ENCODE results near the gene PHTF2. TPM values are rescaled to one million over a fixed set of nuclear protein-coding genes. Genes with fewer than 3 reads are reported as not detected.

Gene PHTF2
- total and polyA plus RNA-seq, 2 of the 4 experiments (the other 2 are of a cell fraction), result 28.3 to 69.9 TPM

GRCh38 chr7:77831953-77832352, 33.4 kb downstream of the PHTF2 start:
- Histone ChIP-seq H2BK15ac (ENCODE audit: low read depth, low read length) (no peak overlapping the region; the same call in 2 of the 3 replicates), H3K27me3 (ENCODE audit: control insufficient read depth, insufficient read depth, low read length) (no peaks in the 10 kb centered on the region), H2AFZ (replicated peaks; ENCODE audit: low read length, poor library complexity) (no peak overlapping the region), H4K91ac (ENCODE audit: insufficient read depth, low read depth, low read length) (peak overlapping the region; percentile 41; the same call in 1 of the 2 replicates), H4K5ac (ENCODE audit: low read depth, low read length) (no peak overlapping the region), H4K20me1 (ENCODE audit: insufficient read depth, low read length) (peaks cover 4% of the 10 kb centered on the region; the same call in 1 of the 2 replicates), H3K4me2 (ENCODE audit: low read depth, low read length) (no peak overlapping the region), H3K4me3 (ENCODE audit: insufficient read depth, low read depth, low read length) (no peak overlapping the region), H3K27ac (ENCODE audit: insufficient read depth, low read length) (no peak overlapping the region), H2BK120ac (ENCODE audit: low read depth, low read length) (no peak overlapping the region), H3K14ac (replicated peaks; ENCODE audit: low read depth, low read length) (no peak overlapping the region), H2BK5ac (ENCODE audit: low read depth, low read length, poor library complexity, severe bottlenecking) (no peak overlapping the region), H3K4ac (ENCODE audit: low read depth, low read length) (no peak overlapping the region), H2BK20ac (ENCODE audit: low read depth, low read length) (no peak overlapping the region), H3K9me3 (ENCODE audit: control insufficient read depth, insufficient read depth, low read length) (no peaks in the 10 kb centered on the region), H3K9me1 (ENCODE audit: insufficient read depth, low read length) (peaks cover 12% of the 10 kb centered on the region; the same call in 1 of the 2 replicates), H3K18ac (ENCODE audit: low read depth, low read length) (peak overlapping the region; percentile 30; the same call in 1 of the 2 replicates), H2AK5ac (ENCODE audit: low read depth, low read length) (no peak overlapping the region), H3K9ac (ENCODE audit: low read depth, low read length) (no peak overlapping the region), H3K4me1 (ENCODE audit: control insufficient read depth, insufficient read depth, low read length) (peaks cover 7% of the 10 kb centered on the region), H3K56ac (ENCODE audit: extremely low read depth, insufficient read depth, low read length) (no peak overlapping the region), H3K79me1 (ENCODE audit: low read depth in 1 of 2, low read length in 2 of 2) (peaks cover 24 to 63% of the 10 kb centered on the region in 2 experiments), H2AK9ac (replicated peaks; ENCODE audit: low read depth, low read length, poor library complexity) (no peak overlapping the region), H4K8ac (ENCODE audit: low read depth in 2 of 2, low read length in 2 of 2) (no peak overlapping the region; a peak in 1 of 4 replicates), H3K23ac (ENCODE audit: low read depth, low read length) (no peak overlapping the region), H3K36me3 (ENCODE audit: control insufficient read depth, insufficient read depth, low read length) (no peaks in the 10 kb centered on the region)
- BruUV-seq (replicated peaks), result no TSS peak
- in situ Hi-C loops (cut with MboI; ENCODE audit: low sequenced_read_pairs), result no loop called here
- intact Hi-C loops (cut with micrococcal nuclease), result no loop called here
- POLR2A ChIA-PET (ENCODE audit: unreplicated experiment), result no interaction called here
- TF ChIP-seq RFX5 (IDR thresholded peaks at IDR 0.05; ENCODE audit: low read depth, low read length) (no peak), USF2 (IDR thresholded peaks at IDR 0.05; ENCODE audit: low read depth, low read length) (no peak), CTCF (conservative IDR thresholded peaks at IDR 0.05; ENCODE audit: low read depth, low read length) (no peak), ELK1 (IDR thresholded peaks at IDR 0.05; ENCODE audit: borderline replicate concordance, low read depth, low read length) (no peak)
- no peak for ATAC-seq (ENCODE audit: low read depth)
- dilution Hi-C loops (cut with HindIII; ENCODE audit: low sequenced_read_pairs, unreplicated experiment), result no loop called here
- CTCF ChIA-PET, result no interaction called here
- no peak for DNase-seq
- no CpG with 5 or more reads among the region's 1 CpG for WGBS, 2 experiments (ENCODE audit: extremely low coverage in 2 of 2, insufficient read length in 1 of 2)

Data from IMR-90 (cell line).